ENCODE measurements around the gene CCDC201. TPM values are rescaled to one million over a fixed set of nuclear protein-coding genes. Genes with fewer than 3 reads are reported as not detected.

The CCDC201 gene
- total and polyA plus RNA-seq, 8 donors: not detected

- H3K4me3 ChIP-seq: no peak overlapping the region
- intact Hi-C loops (cut with DNase I; ENCODE audit: low total_unique reads): no loop called here
- H3K27ac ChIP-seq: no peak overlapping the region
- 52 to 65% (median 63%) methylated on average over 6 to 10 of the region's 10 CpGs for WGBS, 5 donors
- no peaks in the 10 kb centered on the region for H3K4me1 ChIP-seq
- H3K36me3 ChIP-seq: no peaks in the 10 kb centered on the region
- peaks cover 0 to 3% (median 0%) of the 10 kb centered on the region in 4 donors for H3K9me3 ChIP-seq
- TF ChIP-seq CTCF (IDR thresholded peaks at IDR 0.05) (peak in 1 of 7 experiments; percentile 7), EP300 (IDR thresholded peaks at IDR 0.05) (no peak)
- no peaks in the 10 kb centered on the region for H3K27me3 ChIP-seq
- no peak for DNase-seq
Observed at GRCh38 chr7:45872116-45873034, 507 bp downstream of the CCDC201 start.

- intact Hi-C loops (cut with DNase I; ENCODE audit: low total_unique reads): loop anchor here (10.0 kb wide), 1 partner anchor 715 kb away; the partner anchor contains the start of gene RAMP3
- H3K36me3 ChIP-seq: no peaks in the 10 kb centered on the region
- no peaks in the 10 kb centered on the region for H3K4me1 ChIP-seq
- no peak for DNase-seq
- H3K27me3 ChIP-seq: peaks cover 0 to 12% (median 0%) of the 10 kb centered on the region in 3 donors
- H3K9me3 ChIP-seq: peaks cover 0 to 3% (median 0%) of the 10 kb centered on the region in 4 donors
- H3K4me3 ChIP-seq: no peak overlapping the region
- H3K27ac ChIP-seq: no peak overlapping the region
- 63 to 71% (median 65%) methylated on average over 4 of the region's 4 CpGs for WGBS, 5 donors
- TF ChIP-seq EP300 (IDR thresholded peaks at IDR 0.05): no peak
- TF ChIP-seq POLR2AphosphoS5 (IDR thresholded peaks at IDR 0.05): no peak
- no peak for TF ChIP-seq CTCF (IDR thresholded peaks at IDR 0.05)
- no peak for TF ChIP-seq POLR2A (IDR thresholded peaks at IDR 0.05)
Observed at GRCh38 chr7:45869426-45869825, 3.5 kb downstream of the CCDC201 start.

- Histone ChIP-seq H3K4me3 (no peak overlapping the region), H3K9me3 (peaks cover 0 to 3% (median 0%) of the 10 kb centered on the region in 4 donors), H3K27me3 (peaks cover 0 to 32% (median 0%) of the 10 kb centered on the region in 3 donors), H3K36me3 (no peaks in the 10 kb centered on the region), H3K4me1 (no peaks in the 10 kb centered on the region), H3K27ac (no peak overlapping the region)
- no peak for DNase-seq
- intact Hi-C loops (cut with DNase I; ENCODE audit: low total_unique reads): loop anchor here (10.0 kb wide), 1 partner anchor 713 kb away; the partner anchor contains the start of gene RAMP3
- TF ChIP-seq EP300 (IDR thresholded peaks at IDR 0.05) (no peak), POLR2AphosphoS5 (IDR thresholded peaks at IDR 0.05) (no peak), POLR2A (IDR thresholded peaks at IDR 0.05) (no peak), CTCF (IDR thresholded peaks at IDR 0.05) (no peak)
- 67 to 83% (median 74%) methylated on average over 2 of the region's 2 CpGs for WGBS, 5 donors
Observed at GRCh38 chr7:45867471-45867870, 5.4 kb downstream of the CCDC201 start.

- intact Hi-C loops (cut with DNase I; ENCODE audit: low total_unique reads): loop anchor here (10.0 kb wide), 1 partner anchor 711 kb away; the partner anchor contains the start of gene RAMP3
- 61 to 75% (median 69%) methylated on average over 13 of the region's 13 CpGs for WGBS, 5 donors
- Histone ChIP-seq H3K36me3 (no peaks in the 10 kb centered on the region), H3K4me3 (no peak overlapping the region), H3K27me3 (peaks cover 0 to 43% (median 0%) of the 10 kb centered on the region in 3 donors), H3K27ac (no peak overlapping the region), H3K4me1 (no peaks in the 10 kb centered on the region), H3K9me3 (peaks cover 0 to 3% (median 0%) of the 10 kb centered on the region in 4 donors)
- no peak for DNase-seq
- no peak for TF ChIP-seq POLR2A (IDR thresholded peaks at IDR 0.05)
- no peak for TF ChIP-seq EP300 (IDR thresholded peaks at IDR 0.05)
Observed at GRCh38 chr7:45865594-45866410, 7.1 kb downstream of the CCDC201 start.
